Natural killer cell treated with Interleukin-12 subunit alpha and Interleukin-12 subunit beta and Interleukin-15 and Interleukin-18, amount 100 ng/mL, for 72 hours (primary cell): ENCODE data around the gene RPS6KC1. TPM values are rescaled to one million over a fixed set of nuclear protein-coding genes. Genes with fewer than 3 reads are reported as not detected.

Source experiments
- ATAC-seq, 2 donors: fragments of 150-1000 bp; cut with Tn5 transposase in 1 of 2; sonication (Bioruptor Pico), chemical (Tn5 transposase) in 1 of 2; 2 replicates each; pipeline ENCODE4 v1.10.0; 2021
- DNase-seq: peaks from one replicate; pipeline ENCODE4 v3.0.0; 2022; ENCODE audit warnings: low spot score
- H3K27ac Mint-ChIP-seq, 2 donors: 1 replicate in 1 of 2; 2 replicates in 1 of 2; pipeline ENCODE4 v1.8.0; 2022; ENCODE audit warnings: mixed read lengths in 2 of 2, mild to moderate bottlenecking in 1 of 2, moderate library complexity in 1 of 2
- H3K27me3 Mint-ChIP-seq, 2 donors: 1 replicate in 1 of 2; 2 replicates in 1 of 2; pipeline ENCODE4 v1.8.0; 2022; ENCODE audit warnings: mixed read lengths in 2 of 2
- H3K36me3 Mint-ChIP-seq: one replicate; pipeline ENCODE4 v1.8.0; 2022; ENCODE audit warnings: mixed read lengths
- H3K4me1 Mint-ChIP-seq, 2 donors: 1 replicate in 1 of 2; 2 replicates in 1 of 2; pipeline ENCODE4 v1.8.0; 2022; ENCODE audit warnings: low read depth in 2 of 2, mixed read lengths in 2 of 2, mild to moderate bottlenecking in 1 of 2
- H3K4me3 Mint-ChIP-seq: one replicate; pipeline ENCODE4 v1.8.0; 2022; ENCODE audit warnings: mixed read lengths
- H3K9me3 Mint-ChIP-seq: 2 replicates; pipeline ENCODE4 v1.8.0; 2022; ENCODE audit warnings: mixed read lengths
- total RNA-seq, 2 donors: library from RNA; stranded (reverse); gene quantifications; one replicate each; pipeline ENCODE4 v1.2.3, GENCODE V29; 2022

RPS6KC1 gene
- total RNA-seq, 2 donors from 2014 or later = 14.5 to 17.6 TPM

- Mint-ChIP-seq H3K4me1 (peaks cover 0 to 6% of the 10 kb centered on the region in 2 donors), H3K4me3 (no peak overlapping the region), H3K27ac (no peak overlapping the region), H3K36me3 (no peaks in the 10 kb centered on the region), H3K27me3 (no peaks in the 10 kb centered on the region), H3K9me3 (peaks cover 3% of the 10 kb centered on the region)
- no peak for DNase-seq
- no peak for ATAC-seq
These were observed 111.3 kb downstream of the RPS6KC1 start for GRCh38 chr1:213162338-213162737.

DNA sequence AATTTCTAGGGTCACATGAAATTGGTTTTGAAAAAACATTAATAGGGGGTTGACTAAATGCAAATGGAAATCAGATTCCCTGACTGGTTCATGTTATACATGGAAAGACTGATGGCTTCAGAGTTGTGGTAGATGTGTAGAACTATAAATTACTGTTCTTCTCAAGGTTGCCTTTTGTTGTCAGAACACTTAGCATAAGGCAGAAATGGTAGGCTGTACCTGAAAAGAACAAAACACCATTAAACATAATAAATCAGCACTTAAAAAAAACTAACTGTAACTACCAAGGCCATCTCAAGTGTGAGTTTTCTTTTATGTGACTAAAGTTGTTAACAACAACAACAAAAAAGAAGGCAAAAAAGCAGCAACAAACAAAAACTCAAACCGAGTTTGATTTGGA is 111.8 kb downstream of the RPS6KC1 start:
- ATAC-seq (no peak), DNase-seq (no peak)
- no peak overlapping the region for H3K27ac Mint-ChIP-seq
- H3K27me3 Mint-ChIP-seq = no peaks in the 10 kb centered on the region
- peaks cover 0 to 6% of the 10 kb centered on the region in 2 donors for H3K4me1 Mint-ChIP-seq
- H3K4me3 Mint-ChIP-seq = no peak overlapping the region
- no peaks in the 10 kb centered on the region for H3K36me3 Mint-ChIP-seq
- H3K9me3 Mint-ChIP-seq = peaks cover 3% of the 10 kb centered on the region

GRCh38 chr1:213163278-213163711 is 112.3 kb downstream of the RPS6KC1 start:
- Mint-ChIP-seq H3K27me3 (no peaks in the 10 kb centered on the region), H3K36me3 (no peaks in the 10 kb centered on the region), H3K4me3 (no peak overlapping the region), H3K9me3 (peaks cover 3% of the 10 kb centered on the region), H3K27ac (no peak overlapping the region), H3K4me1 (peaks cover 0 to 6% of the 10 kb centered on the region in 2 donors)
- ATAC-seq (no peak), DNase-seq (no peak)

GRCh38 chr1:213164561-213164960 is 113.5 kb downstream of the RPS6KC1 start:
- Mint-ChIP-seq H3K4me3 (no peak overlapping the region), H3K27ac (no peak overlapping the region), H3K27me3 (no peaks in the 10 kb centered on the region), H3K36me3 (no peaks in the 10 kb centered on the region), H3K9me3 (peaks cover 3% of the 10 kb centered on the region), H3K4me1 (peaks cover 0 to 6% of the 10 kb centered on the region in 2 donors)
- no peak for DNase-seq
- no peak for ATAC-seq

DNA sequence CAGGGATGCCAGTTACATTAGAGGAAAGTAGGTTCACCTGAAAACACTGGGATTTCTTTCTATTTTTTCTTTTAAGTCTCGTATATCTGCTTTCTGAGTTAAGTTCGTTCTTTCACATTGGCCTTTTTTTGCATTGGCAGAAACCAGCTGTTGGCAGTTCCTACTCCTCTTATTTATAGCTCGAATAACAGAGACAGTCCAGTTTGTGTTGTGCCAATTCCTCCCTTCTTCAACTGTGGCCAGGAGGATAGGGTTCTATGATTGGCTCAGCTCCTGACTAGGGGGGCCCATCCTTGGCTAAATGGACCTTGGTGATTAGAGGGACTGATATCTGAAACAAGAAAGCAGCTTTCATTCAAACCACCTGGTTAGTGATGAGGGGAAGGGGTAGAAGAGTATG is 115.8 kb downstream of the RPS6KC1 start:
- H3K4me3 Mint-ChIP-seq = no peak overlapping the region
- ATAC-seq (no peak), DNase-seq (no peak)
- H3K9me3 Mint-ChIP-seq = no peaks in the 10 kb centered on the region
- no peaks in the 10 kb centered on the region for H3K27me3 Mint-ChIP-seq
- H3K36me3 Mint-ChIP-seq = no peaks in the 10 kb centered on the region
- H3K27ac Mint-ChIP-seq = no peak overlapping the region
- peaks cover 0 to 6% of the 10 kb centered on the region in 2 donors for H3K4me1 Mint-ChIP-seq

DNA sequence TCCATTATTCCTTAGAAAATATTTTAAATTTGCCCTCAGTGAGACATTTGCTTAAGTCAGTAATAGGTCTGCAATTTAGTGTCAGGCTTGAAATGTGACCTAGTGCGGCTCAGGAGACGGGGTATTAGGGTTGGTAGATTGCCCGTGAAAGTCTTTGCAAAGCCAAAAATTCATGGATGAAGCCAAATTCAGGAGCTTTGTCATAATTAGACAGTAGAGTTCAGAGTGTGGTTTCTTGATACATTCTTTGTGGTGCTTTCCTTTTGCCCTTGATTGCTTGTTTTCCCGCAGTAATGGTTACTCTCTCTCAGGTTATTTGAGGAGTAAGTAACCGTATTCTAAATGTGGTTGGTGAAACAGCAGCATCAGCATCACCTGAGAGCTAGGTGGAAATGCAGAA is 120.7 kb downstream of the RPS6KC1 start:
- H3K9me3 Mint-ChIP-seq = no peaks in the 10 kb centered on the region
- no peaks in the 10 kb centered on the region for H3K27me3 Mint-ChIP-seq
- H3K27ac Mint-ChIP-seq = no peak overlapping the region
- peaks cover 0 to 5% of the 10 kb centered on the region in 2 donors for H3K4me1 Mint-ChIP-seq
- DNase-seq (no peak), ATAC-seq (no peak)
- H3K36me3 Mint-ChIP-seq = peaks cover 6% of the 10 kb centered on the region
- no peak overlapping the region for H3K4me3 Mint-ChIP-seq

DNA sequence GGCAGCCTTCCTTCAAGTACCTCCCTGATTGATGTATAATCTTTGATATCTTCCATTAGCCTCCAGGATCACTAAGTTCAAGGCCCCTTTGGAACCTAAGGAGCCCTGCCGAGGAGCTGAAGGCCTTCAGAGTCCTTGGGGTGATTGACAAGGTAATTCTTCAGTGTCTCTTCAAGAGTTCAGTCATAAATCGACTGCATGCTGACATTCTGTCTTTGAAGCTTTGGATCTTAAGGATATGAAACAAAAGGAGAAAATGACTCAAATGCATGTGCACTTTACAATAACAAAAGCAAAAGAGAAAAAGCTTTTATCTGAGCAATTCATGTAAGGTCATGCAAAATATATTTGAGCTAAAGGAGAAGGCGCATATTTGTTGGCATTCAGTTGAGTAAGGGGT is 125.3 kb downstream of the RPS6KC1 start:
- no peak for ATAC-seq

DNA sequence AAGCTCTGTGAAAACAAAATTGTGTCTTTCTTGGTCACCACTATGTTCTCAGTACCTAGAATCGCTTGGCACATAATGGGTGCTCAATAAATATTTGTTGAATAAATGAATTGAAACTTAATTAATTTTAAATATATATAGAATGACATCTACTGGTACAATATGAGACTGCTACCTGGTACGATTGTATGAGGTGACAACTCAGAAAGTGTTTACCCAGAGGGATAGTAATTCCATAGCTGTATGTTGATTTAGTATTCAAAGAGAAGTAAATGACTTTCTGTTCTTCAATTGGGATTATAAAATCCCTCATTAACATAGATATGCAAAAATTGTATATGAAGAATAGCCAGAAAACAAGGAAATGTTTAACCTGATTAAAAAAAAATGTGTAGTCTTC is 128.7 kb downstream of the RPS6KC1 start:
- no peak overlapping the region for H3K27ac Mint-ChIP-seq
- H3K27me3 Mint-ChIP-seq = no peaks in the 10 kb centered on the region
- H3K9me3 Mint-ChIP-seq = no peaks in the 10 kb centered on the region
- H3K36me3 Mint-ChIP-seq = peaks cover 17% of the 10 kb centered on the region
- H3K4me3 Mint-ChIP-seq = no peak overlapping the region
- ATAC-seq (no peak), DNase-seq (no peak)
- H3K4me1 Mint-ChIP-seq = peaks cover 0 to 2% of the 10 kb centered on the region in 2 donors

More for the DNA sequence above, 125.3 kb downstream of the RPS6KC1 start:
- Mint-ChIP-seq H3K4me1 (peaks cover 0 to 2% of the 10 kb centered on the region in 2 donors), H3K9me3 (no peaks in the 10 kb centered on the region), H3K36me3 (peaks cover 7% of the 10 kb centered on the region), H3K27ac (no peak overlapping the region), H3K4me3 (no peak overlapping the region), H3K27me3 (no peaks in the 10 kb centered on the region)
- DNase-seq = no peak

DNA sequence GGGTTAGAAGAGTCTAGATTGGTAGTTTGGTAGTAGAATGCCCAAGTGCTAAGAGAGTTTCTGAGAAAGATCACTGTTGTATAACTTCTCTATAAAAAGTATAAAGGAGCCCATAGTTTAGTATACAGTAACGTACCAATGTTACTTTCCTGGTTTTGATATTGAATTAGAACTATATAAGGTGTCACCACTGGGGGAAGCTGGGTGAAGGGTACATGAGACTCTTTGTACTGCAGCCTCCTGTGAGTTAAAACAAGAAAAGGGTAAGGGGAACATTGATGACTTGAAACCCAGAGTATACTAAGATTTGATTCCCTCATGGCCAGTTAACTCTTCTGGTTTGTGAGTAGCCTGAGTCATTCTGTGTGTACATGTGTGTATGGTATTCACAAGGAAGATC is 129.8 kb downstream of the RPS6KC1 start:
- Mint-ChIP-seq H3K4me1 (peaks cover 0 to 4% of the 10 kb centered on the region in 2 donors), H3K9me3 (no peaks in the 10 kb centered on the region), H3K27me3 (no peaks in the 10 kb centered on the region), H3K27ac (no peak overlapping the region), H3K36me3 (peaks cover 24% of the 10 kb centered on the region), H3K4me3 (no peak overlapping the region)
- DNase-seq (no peak), ATAC-seq (no peak)

DNA sequence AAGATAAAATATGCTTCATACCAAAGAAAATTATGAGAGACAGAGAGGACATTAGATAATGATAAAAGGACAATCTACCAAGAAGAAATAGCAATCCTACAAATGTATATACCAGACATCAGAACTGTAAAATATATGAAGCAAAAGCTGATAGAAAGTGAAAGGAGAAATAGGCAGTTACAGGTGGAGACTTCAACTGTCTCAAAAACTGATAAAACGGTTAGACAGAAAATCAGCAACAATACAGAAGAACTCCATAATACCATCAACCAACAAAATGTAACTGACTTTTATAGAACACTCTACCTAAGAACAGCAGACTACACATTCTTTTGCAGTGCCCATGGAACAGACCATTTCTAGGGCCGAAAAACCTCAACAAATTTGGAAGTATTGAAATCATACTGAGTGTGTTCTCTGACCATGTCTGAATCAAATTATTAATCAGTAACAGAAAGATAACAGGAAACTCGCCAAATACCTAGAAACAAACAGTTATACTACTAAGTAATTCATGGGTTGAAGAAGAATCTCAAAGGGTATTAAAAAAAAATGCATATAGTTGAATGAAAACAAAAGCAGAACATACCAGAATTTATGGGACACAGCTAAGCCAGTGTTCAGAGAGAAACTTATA is 132.1 kb downstream of the RPS6KC1 start:
- DNase-seq = no peak
- no peak overlapping the region for H3K27ac Mint-ChIP-seq
- H3K27me3 Mint-ChIP-seq = no peaks in the 10 kb centered on the region
- no peak overlapping the region for H3K4me3 Mint-ChIP-seq
- H3K4me1 Mint-ChIP-seq = peaks cover 3 to 5% of the 10 kb centered on the region in 2 donors
- H3K9me3 Mint-ChIP-seq = peaks cover 7% of the 10 kb centered on the region
- no peak for ATAC-seq
- H3K36me3 Mint-ChIP-seq = peaks cover 34% of the 10 kb centered on the region

- Mint-ChIP-seq H3K27ac (no peak overlapping the region), H3K4me1 (peaks cover 3 to 5% of the 10 kb centered on the region in 2 donors), H3K27me3 (no peaks in the 10 kb centered on the region), H3K4me3 (no peak overlapping the region), H3K36me3 (peaks cover 50% of the 10 kb centered on the region), H3K9me3 (peaks cover 7% of the 10 kb centered on the region)
- ATAC-seq (no peak), DNase-seq (no peak)
These were observed 135.1 kb downstream of the RPS6KC1 start for GRCh38 chr1:213186168-213186567.

GRCh38 chr1:213192026-213192425 is 141.0 kb downstream of the RPS6KC1 start:
- no peaks in the 10 kb centered on the region for H3K27me3 Mint-ChIP-seq
- no peak overlapping the region for H3K4me3 Mint-ChIP-seq
- H3K36me3 Mint-ChIP-seq = peaks cover 42% of the 10 kb centered on the region
- ATAC-seq = no peak
- H3K4me1 Mint-ChIP-seq = peaks cover 3 to 8% of the 10 kb centered on the region in 2 donors
- H3K9me3 Mint-ChIP-seq = peaks cover 11% of the 10 kb centered on the region
- no peak overlapping the region for H3K27ac Mint-ChIP-seq
- DNase-seq = no peak

DNA sequence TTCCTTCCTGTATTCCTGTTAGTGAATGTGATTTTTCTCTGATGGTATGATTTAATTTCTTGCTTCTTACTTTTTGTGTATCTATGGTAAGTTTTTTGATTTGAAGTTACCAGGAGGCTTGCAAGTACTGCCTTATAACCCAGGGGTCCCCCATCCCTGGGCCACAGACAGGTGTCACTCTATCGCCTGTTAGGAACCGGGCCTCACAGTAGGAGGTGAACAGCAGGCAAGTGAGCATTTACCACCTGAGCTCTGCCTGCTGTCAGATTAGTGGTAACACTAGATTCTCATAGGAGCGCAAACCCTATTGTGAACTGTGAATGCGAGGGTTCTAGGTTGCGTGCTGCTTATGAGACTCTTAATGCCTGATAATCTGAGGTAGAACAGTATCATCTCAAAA is 143.3 kb downstream of the RPS6KC1 start:
- no peak overlapping the region for H3K27ac Mint-ChIP-seq
- peaks cover 60% of the 10 kb centered on the region for H3K36me3 Mint-ChIP-seq

GRCh38 chr1:213194855-213195254 is 143.8 kb downstream of the RPS6KC1 start:
- Mint-ChIP-seq H3K27me3 (no peaks in the 10 kb centered on the region), H3K4me1 (peaks cover 3 to 8% of the 10 kb centered on the region in 2 donors), H3K36me3 (peaks cover 61% of the 10 kb centered on the region), H3K4me3 (no peak overlapping the region), H3K27ac (no peak overlapping the region), H3K9me3 (peaks cover 16% of the 10 kb centered on the region)
- ATAC-seq (no peak), DNase-seq (no peak)

More for the DNA sequence above, 143.3 kb downstream of the RPS6KC1 start:
- no peaks in the 10 kb centered on the region for H3K27me3 Mint-ChIP-seq
- DNase-seq (no peak), ATAC-seq (no peak)
- no peak overlapping the region for H3K4me3 Mint-ChIP-seq
- H3K9me3 Mint-ChIP-seq = peaks cover 16% of the 10 kb centered on the region
- H3K4me1 Mint-ChIP-seq = peaks cover 3 to 8% of the 10 kb centered on the region in 2 donors
